GM21447 (cell line): ENCODE measurements around the gene TMEM11.

Source experiments
- ATAC-seq: cut with Tn5 transposase; IDR thresholded peaks from one replicate; pipeline ENCODE4 v1.9.1; 2021; ENCODE audit not compliant: unreplicated experiment

TMEM11 gene

GRCh38 chr17:21186399-21187187, 27.4 kb downstream of the TMEM11 start:
- no peak for ATAC-seq

GRCh38 chr17:21185061-21185460, 28.9 kb downstream of the TMEM11 start:
- no peak for ATAC-seq

- ATAC-seq: no peak
Measured at GRCh38 chr17:21184570-21184969, 29.4 kb downstream of the TMEM11 start.

DNA sequence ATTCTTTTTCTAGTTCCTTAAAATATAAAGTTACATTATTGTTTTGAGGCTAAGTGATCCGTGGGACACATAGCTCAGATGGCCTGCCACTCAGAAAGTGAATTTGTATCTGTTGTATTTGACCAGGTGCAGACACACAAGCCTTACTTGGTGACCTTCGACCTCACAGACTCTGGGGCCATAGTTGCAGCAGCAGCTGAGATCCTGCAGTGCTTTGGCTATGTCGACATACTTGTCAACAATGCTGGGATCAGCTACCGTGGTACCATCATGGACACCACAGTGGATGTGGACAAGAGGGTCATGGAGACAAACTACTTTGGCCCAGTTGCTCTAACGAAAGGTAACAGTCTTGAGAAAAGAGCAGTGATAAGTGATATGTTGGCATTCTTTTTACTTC, 30.5 kb downstream of the TMEM11 start:
- ATAC-seq: no peak

GRCh38 chr17:21177854-21178600, 35.9 kb downstream of the TMEM11 start:
- ATAC-seq: no peak

DNA sequence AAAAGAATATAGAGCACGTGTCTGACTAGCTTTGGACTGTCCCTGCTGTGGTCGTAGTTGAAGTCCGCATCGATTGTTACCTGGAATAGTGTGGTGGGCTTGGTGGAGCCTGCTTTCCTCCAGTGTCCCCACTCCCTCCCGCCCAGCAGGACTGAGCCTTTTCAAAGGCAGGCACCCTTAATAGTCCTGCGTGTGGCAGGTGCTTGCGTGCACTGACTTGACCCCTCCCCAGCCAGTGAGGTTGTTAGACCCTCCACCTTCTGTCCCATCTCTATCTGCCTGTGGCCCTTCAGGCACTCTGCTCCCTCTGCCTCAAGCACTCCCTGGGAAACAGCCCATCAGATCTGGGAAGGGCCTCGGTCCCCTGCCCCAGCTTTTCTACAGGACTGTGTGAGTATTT, 36.6 kb downstream of the TMEM11 start:
- ATAC-seq: no peak

- no peak for ATAC-seq
Measured at GRCh38 chr17:21176773-21177395, 37.1 kb downstream of the TMEM11 start.

- ATAC-seq: no peak
Measured at GRCh38 chr17:21174713-21175112, 39.2 kb downstream of the TMEM11 start.

DNA sequence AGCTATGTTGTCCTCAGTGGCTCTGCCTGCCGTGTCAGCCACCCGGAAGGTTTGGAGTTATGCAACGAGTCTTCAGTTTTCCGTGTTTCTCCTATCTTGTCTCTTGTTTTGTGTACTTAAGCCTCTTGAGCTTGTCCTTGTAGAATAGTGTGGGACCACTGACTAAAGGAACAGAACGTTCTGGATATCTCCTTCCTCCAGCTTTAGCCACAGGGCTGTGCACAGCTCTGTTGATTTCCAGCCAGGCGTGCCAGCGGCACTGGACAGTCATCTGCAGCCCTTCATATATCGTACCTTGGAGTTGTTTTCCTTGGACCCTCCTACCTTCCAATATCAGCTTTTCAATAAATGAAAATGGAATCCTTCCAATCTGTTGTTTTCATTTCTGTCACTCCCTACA, 39.8 kb downstream of the TMEM11 start:
- no peak for ATAC-seq

DNA sequence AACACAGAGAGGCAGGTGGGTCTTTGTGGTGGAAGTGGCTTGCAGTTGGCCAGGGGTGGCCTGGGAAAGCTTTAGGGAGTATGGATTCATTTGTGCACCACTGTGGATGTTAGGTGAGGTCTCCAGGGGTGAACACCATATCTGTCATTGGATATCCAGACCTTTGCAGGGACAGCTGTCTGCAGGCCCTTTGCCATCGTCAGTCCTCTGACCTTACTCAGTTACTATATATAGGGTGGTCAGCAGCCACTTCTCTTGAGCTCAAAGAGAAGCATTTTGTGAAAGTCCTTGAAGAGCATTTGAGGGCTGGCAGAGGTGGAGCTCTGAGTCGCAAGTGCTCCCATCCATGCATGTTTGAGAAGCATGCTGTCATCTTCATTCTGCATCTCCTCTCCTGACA, 40.4 kb downstream of the TMEM11 start:
- ATAC-seq: no peak

GRCh38 chr17:21172846-21173245, 41.1 kb downstream of the TMEM11 start:
- no peak for ATAC-seq

DNA sequence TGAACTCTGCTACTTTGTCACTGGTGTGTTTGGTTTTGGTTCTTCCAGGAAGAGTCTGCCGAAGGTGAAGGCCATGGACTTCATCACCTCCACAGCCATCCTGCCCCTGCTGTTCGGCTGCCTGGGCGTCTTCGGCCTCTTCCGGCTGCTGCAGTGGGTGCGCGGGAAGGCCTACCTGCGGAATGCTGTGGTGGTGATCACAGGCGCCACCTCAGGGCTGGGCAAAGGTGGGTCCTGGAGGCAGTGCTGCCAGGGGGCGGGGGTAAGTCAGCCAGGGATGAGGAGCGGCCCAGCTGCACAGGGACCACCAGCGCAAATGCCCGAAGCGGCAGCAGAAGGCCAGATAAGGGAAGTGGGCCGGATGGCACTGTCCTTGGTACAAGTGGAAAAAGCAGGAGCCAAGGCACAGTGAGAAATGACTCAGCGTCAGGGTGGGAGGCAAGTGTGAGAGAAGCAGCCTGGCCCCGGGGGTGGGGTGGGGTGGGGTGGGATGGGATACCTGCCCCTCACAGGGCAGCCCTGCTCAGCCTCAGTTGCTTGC, 41.9 kb downstream of the TMEM11 start:
- no peak for ATAC-seq

- ATAC-seq: peak; percentile 88
Measured at GRCh38 chr17:21171309-21171922, 42.5 kb downstream of the TMEM11 start.

DNA sequence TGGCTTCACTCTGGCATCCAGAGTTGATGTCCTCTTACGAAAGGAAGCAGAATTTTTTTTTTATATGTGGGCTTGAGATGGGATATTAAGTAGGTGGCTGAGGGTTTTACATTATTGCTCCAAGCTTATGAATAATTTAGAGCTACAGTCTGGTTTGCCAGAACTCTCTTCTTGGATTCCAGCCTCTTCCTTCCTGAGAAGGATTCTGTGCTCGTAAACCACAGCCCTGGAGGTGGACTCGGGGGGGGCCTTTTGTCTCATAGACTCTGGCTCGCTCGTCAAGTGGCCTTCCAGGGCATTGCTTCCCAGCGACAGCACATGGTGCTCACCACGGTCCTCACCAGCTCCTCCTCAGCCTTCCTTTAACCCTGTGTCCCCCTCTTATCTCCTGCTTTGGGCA, 43.2 kb downstream of the TMEM11 start:
- ATAC-seq: no peak

- ATAC-seq: no peak
Measured at GRCh38 chr17:21169496-21169895, 44.5 kb downstream of the TMEM11 start.

DNA sequence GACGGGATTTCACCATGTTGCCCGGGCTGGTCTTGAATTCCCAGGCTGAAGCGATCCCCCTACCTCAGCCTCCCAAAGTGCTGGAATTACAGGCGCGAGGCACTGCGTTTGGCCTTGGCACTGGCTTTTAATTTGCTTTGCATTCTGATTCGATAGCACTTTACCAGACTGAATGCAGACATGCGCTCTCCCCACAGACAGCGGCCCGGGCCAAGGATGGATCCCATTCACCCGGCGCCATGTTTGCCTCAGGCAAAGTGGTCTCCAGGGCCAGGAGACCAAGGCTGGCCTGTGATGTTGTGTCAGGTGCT, 45.5 kb downstream of the TMEM11 start:
- ATAC-seq: no peak

GRCh38 chr17:21167303-21167702, 46.7 kb downstream of the TMEM11 start:
- ATAC-seq: no peak

DNA sequence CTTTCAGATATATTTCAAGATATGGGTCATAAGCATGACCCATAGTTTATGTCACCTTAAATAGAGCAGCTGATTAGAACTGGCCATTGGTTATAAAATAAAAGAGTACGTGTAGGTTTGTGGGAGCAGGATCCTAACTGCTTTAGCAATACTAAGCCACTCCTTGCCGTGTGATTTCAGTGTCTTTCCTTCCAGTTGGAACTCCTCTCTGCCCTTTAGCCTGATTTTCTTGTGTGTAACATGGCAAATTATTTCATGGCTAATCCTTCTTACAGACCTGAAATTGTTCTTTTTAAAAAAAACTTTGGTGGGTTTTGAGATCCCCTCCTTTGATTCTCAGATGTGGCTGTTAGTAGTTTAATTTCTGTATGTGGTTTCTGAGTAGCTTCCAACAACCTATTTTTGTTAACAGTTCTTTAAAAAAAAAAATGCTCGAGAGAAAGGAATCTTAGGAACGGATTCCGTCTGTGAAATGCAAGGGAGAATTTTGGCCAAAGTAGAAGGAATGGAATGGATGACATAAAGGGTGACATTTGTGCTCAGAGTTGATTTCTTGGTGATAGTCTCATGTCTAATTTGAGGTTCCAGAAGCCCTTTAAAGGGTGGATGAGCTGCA, 47.3 kb downstream of the TMEM11 start:
- ATAC-seq: no peak

GRCh38 chr17:21165922-21166594, 47.9 kb downstream of the TMEM11 start:
- no peak for ATAC-seq

- no peak for ATAC-seq
Measured at GRCh38 chr17:21164620-21165019, 49.3 kb downstream of the TMEM11 start.
